Ramos (cell line): ENCODE data around the gene RFPL1.

Source experiments
- in situ Hi-C: fragments of 300-500 bp; cut with MboI; formaldehyde crosslinking; loops from one replicate; pipeline ENCODE4 v1.14.3; 2022; ENCODE audit warnings: low sequenced_read_pairs; ENCODE audit not compliant: unreplicated experiment

RFPL1 gene

DNA sequence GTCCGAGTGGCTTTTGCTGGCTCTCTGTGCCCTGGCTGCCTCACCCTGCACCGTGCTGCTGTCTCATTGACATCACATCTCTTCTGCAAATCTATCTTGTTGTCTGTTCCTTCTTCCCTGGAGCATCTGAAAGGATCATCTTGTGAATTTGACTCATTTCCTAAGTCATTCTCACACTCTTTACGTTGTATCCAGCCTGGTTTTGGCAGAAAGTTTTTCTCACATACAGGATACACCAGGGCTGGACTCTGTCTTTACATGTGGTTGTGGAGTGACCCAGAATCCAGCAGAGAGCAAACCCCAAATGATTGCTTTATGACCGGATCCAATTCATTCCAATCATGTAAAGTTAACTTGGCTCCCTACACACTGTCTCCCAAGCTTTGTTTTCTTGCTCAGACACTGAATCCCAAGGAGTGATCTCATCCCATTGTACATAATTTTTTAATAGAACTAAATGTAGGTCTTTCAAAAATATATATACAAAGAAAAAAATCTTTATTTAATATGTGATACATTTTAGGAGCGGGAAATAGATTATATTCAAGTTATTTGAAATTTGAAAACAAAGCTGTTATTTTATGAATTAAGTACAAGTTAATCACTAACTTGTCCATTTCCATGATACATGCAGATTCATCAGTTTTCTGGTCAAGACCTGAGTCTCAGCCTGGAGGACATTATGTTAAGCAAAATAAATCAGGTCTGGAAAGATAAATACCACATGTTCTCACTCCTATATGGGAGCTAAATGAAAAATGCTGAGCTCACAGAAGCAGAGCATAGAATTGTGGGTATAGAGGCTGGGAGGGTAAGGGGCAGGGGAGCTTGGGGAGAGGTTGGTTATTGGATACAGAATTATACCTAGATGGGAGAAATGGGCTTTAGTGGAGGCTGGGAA is 2.9 kb upstream of the RFPL1 start:
- in situ Hi-C loops: no loop called here

DNA sequence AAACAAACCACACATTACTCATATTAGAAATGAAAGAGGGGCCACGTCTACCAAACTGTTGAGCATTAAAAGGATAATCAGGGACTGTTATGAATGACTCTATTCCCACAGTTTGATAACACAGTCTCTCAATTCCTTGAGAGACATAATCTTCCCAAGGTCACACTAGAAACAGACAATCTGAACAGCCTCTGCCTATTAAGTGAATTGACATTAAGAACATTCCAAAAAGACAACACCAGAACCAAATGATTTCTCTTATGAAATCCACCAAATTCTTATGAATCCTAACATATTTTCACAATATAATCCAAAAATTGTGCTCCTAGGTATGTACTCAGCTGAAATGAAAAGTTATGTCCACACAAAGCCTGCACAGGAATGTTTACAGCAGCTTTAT is 4.6 kb downstream of the RFPL1 start:
- in situ Hi-C loops: no loop called here

DNA sequence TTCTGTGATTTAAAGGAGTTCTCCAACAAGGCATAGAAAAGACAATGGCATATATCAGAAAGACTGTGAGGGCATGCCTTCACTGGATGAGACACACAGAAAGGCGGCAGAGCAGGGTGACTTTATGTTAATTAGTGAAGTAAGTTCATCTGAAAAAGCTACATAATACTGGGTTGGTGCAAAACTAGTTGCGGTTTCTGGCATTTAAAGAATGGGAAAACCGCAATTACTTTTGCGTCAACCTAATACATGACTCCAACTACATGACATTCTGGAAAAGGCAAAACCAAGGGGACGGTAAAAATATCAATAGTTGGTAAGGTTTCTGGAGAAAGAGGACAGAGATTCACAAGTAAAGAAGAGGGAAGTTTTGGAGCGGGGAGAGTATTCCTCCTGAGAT is 5.1 kb downstream of the RFPL1 start:
- in situ Hi-C loops: no loop called here

DNA sequence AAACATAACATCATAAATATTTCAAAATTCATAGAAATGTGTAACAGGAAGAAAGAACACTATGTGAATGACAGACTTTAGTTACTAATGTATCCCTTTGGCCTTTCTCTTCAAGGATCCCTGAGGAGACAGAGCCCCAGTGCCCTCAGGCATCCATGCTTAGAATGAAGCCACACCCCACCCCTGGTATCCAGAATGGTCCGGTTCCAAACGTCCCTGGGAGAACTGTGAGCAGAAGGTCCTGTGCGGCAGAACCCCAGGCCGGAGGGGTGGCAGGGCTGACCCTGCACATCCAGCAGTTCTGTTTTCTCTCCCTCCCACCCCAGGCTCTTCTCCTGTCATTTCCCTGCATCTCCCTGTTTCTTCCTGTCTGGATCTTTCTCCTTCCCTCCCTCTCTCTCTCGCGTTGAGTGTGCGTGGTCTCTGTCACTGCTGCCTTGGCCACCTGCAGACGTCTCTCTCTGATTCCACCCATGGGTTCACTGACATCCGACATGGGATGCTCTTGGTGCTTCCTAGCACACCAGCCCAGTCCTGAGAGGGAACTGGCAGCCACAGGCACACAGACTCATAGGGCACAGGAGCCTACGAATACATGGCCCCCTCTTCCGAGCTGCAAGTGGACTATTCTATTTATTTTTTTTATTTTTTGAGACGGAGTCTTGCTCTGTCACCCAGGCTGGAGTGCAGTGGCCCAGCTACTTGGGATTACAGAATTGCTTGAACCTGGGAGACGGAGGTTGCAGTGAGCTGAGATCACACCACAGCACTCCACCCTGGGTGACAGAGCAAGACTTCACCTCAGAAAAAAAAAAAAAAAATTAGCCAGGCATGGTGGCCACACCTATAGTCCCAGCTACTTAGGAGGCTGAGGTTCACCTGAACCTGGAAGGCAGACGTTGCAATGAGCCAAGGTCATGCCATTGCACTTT is 5.7 kb downstream of the RFPL1 start:
- in situ Hi-C loops: no loop called here

DNA sequence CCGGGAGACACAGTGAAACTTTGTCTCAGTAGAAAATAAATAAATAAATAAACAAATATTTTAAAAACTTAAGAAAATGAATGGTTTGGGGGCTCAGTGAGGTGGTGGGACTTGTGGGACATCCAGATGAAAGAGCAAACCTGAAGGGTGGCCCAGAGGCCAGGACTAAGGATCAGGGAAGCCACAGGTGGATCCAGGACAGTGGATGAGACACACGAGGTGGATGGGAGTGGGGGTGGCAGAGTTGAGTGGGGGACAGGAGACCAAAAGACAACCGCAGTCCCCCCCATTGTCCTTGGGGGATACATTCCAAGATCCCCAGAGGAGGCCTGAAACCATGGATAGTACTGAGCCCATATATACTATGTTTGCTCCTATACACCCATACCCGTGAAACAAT is 7.1 kb downstream of the RFPL1 start:
- in situ Hi-C loops: no loop called here

DNA sequence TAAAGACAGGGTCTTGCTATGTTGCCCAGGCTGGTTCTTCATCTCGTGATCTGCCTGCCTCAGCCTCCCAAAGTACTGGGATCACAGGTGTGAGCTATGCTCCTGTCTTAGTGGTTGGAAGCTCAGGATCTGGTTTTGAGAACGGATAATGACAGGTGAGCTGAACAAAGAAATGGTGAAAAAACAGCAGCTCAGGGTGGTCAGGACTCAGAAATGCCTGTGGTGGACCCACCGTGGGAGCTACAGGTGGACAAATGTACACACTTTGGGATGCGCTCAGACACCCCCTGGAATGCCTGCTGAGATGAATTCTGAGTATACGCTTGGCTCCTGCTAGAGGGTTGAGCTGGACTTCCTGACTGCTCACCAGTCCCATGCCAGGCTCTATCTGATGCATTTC is 9.5 kb downstream of the RFPL1 start:
- in situ Hi-C loops: no loop called here

DNA sequence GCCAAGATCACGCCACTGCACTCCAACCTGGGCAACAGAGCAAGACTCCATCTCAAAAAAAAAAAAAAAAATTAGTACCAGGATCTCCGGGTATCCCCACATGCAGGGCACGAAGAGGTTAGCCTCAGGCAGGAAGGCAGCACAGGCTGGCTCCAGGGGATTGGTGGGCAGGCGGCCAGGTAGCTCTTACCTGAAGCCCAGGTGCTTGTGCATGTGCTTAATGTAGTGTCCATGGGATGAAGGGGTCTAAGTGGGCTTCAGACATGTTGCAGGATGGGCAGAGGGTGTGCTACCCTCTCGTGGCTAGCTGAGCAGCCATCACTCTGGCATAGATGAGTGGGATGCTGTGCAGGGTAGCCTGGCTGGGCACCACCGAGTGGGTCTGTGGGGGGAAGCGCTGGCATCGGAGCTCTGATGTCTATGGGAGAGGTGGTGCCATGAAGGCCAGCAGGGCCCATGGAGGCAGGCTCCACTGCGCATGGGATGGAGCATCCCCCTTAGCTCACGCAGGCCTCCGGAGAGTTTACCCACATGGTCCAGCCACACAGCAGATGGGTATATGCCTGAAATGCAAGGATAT is 11.0 kb downstream of the RFPL1 start:
- in situ Hi-C loops: no loop called here

DNA sequence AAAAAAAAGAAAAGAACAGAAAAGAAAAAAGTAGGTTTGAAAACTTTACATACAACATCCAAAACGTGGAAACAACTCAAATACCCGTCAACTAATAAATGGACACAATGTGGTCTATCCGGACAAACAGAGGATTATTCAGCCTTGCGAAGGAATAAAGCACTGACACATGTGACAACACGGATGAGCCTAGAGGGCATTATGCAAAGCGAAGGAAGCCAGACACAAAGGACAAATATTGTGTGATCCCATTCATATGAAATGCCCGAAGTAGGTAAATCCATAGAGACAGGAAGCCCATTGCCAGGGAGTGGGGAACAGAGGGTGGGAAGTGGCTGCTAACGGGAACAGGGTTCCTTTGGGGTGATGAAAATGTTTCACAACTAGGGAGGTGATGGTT is 11.8 kb downstream of the RFPL1 start:
- in situ Hi-C loops: no loop called here

DNA sequence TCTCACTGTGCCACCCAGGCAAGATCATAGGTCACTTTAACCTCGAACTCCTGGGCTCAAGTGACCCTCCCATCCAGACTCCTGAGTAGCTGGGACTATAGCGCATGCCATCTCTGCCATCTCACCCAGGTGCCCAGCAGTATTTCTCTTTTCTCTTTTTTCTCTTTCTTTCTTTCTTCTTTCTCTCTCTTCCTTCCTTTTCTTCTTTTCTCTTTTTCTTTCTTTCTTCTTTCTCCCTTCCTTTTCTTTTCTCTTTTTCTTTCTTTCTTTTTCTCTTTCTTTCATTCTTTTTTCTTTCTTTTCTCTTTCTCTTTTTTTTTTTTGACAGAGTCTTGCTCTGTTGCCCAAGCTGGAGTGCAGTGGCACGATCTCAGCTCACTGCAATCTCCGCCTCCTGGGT is 13.5 kb downstream of the RFPL1 start:
- in situ Hi-C loops: no loop called here

DNA sequence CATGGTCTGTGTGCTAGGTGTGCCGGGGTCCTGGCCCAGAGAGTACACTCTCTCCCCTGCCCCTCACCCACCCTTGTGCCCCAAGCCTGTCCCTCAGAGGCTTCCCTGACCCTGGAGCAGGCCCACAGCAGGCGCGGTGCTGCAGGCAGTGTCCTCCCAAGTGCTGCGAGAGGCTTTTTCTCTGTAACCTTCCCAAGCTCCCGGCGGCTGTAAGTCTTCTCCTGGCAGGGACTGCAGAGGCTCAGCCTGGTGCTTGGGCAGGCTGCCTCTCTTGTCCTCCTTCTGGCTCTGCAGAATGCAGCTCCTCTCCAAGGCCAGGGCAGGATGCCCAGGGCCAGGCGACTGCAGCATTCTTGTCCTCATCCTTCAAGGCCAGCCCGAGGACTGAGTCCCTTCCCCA is 15.9 kb downstream of the RFPL1 start:
- in situ Hi-C loops: no loop called here

DNA sequence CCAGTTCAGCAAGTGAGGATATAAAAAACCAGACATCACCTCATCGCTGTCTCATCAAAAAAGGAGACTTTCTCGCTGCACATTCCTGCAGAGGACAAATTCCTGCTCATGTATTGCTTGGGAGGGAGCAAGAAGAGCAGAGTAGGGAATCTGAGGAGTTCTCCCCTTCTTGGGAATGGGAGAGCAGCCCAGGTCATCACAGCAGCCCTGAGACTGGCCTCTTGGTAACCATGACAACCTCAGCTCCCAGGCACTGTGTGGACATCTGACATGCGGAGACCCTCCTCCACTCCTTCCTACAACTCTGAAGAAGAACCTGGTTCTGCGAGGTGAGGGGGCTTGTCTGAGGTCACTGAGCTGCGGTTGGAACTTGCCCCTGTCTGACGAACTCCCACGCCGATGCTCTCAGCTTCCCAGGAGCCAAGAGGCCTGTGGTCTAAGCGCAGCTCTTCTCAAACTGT is 17.9 kb downstream of the RFPL1 start:
- in situ Hi-C loops: no loop called here

DNA sequence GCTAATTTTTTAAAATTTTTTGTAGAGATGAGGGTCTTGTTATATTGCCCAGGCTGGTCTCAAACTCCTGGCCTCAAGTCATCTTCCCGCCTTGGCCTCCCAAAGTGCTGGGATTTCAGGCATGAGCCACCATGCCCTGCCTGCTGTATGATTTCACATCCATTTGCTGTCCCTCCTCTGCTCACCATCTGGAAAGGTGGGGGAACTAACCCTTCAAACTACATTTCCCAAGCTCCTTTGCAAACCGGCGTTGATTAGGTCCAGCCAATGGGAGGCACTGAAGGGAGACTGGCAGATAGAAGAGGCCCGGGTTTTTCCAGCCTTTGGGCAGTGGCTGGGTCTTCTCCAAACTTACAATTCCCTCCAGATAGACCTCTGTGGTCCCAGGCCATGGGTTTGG is 19.3 kb downstream of the RFPL1 start:
- in situ Hi-C loops: no loop called here

DNA sequence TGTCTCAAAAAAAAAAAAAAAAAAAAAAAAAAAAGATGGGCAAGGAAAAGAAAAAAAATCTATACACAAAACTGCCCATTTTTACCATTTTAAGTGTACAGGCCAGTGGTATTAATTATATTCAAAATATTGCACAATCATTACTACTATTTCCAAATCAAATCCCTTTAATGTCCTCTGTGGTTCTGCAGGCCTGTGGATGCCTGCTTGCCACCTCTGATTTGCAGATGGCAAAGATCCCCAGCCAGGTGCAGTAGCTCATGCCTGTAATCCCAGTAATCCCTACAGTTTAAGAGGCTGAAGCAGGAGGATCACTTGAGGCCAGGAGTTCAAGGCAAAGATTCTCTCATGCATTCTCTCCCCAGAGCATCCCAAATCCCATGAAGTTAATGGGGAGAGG is 20.2 kb downstream of the RFPL1 start:
- in situ Hi-C loops: no loop called here

DNA sequence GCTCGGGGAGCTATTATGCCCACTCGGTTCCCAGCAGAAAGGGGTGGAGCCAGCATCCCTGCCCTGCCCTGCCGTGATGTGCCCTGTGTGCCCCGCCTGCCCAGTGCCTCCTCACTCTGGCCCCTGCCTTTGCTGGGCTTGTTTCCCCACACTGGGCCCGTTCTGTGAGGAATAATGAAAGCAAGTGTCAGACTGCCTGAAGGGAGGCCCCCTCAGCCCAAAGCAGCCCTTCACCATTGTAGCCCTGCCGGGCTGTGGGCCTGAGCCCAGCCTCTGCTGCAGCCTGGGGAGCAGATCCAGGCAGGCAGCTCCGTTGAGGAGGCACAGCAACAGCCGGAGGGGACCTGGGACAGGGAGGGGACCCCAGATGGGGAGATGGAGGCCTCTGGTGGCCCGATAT is 21.4 kb downstream of the RFPL1 start:
- in situ Hi-C loops: no loop called here

DNA sequence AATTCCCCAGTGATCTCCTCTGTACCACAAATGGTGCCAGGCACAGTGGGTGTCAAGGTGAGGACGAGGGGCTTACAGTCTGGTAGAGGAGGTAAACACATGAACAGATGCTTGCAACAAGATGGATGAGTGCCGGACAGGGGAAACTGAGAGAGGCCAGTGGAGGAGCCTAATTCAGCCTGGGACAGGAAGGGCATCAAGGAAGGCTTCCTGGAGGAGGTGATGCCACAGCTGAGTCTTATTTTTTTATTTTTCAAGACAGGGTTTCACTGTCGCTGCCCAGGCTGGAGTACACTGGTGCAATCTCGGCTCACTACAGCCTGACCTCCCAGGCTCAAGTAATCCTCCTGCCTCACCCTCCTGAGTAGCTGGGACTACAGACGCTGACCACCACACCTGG is 22.9 kb downstream of the RFPL1 start:
- in situ Hi-C loops: no loop called here

DNA sequence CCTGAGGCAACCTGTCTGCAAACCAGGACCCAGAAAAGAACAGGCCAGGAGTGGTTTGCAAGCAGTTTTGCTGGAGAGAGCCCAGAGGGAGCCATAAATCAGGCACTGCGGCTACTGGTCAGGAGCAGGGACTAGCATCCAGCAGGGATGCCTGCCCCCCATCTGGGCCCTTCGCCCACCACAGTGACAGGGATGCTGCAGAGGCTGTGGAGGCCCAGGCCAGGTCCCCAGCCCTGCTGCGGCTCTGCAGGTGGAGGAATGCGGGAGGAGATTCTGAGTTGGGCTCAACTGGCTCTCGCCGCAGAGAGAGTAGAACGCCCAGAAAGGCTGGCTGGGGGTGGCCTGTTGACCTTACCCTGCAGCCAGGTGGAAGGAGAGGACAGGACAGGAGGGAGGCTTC is 25.2 kb downstream of the RFPL1 start:
- in situ Hi-C loops: no loop called here

DNA sequence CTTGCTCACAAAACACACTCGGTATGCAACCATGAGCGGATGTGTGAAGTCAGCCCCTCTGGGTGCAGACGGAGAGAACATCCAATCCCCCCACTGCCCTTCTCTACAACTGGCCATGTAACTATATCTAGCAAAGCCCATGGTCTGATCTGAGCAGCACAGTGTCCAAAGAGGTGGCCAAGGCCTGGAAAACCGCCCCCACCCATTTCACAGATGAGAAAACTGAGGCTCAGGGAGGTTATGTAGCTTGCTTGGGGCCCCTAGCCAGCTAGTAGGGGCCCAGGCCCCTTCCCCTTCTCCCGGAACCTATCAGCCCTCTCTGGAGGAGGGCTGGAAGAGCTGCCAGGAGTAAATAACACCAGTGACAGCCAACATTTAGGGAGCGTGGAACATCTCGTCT is 26.2 kb downstream of the RFPL1 start:
- in situ Hi-C loops: no loop called here

DNA sequence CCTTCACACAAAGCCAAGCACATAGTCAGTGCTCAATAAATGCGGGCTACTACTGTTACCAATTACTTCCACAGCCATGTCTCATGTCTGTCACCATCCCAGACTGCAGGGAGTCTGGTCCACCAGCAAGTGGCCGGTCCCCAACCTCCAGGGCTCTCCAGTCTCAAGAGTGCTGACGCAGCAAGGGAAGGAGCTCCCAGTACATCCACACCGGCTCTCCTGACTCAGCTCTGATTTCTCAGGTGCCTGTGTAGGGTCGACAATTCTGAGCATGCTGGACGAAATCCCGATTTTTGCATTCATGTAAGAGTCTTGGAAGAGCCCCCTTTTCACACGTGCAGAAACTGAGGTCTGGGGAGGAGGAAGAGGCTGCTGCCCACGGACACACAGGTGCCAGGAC is 31.4 kb downstream of the RFPL1 start:
- in situ Hi-C loops: no loop called here

DNA sequence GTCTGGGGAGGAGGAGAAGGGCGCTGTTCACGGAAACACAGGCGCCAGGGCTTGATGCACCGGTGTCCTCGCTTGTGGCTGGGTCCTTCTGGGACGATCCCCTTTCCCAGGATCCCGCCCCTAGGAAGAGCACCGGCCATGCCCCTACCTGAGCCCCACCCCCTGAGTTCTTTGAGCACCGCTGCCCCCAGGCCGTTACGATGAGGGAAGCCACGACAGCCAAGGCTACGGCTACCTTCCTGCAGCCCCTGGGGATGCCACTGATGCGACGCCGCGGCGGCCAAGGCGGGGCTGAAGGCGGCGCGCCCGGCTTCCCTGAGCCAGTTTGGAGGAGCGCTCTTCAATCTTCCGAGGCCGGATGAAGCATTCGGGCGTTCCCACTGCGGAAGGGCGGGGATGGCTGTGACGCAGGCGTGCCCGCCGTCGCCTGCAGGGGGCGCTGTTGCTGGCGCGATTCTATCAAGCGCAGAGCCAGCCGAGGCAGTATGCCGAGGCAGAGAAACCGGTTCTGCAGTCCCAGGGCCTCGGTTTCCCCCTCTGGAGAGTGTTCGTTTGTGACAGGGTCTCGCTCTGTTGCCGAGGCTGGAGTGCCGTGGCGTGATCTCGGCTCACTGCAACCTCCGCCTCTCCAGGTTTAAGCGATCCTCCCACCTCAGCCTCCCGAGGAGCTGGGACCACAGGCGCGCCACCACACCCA is 31.9 kb downstream of the RFPL1 start:
- in situ Hi-C loops: no loop called here

DNA sequence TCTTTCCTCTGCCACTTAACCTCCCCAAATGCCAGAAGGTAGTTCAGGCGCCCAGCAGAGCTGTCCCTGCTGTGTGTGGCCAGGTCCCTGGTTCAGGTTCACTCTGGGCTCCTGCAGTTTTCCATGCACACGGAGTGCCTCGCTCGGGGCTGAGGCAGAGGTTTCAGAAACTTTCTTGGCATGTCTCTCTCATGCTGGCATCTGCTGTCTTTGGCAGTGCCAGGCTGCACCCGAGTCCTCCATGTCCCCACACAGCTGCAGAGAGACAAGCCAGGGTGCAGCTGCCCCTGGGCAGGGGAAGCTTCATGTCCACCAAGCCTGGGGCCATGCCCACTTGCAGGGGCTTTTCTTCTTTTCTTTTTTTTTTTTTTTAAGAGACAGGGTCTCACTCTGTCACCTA is 34.6 kb downstream of the RFPL1 start:
- in situ Hi-C loops: no loop called here
